ENCODE measurements around the gene ATP11A.

DNA sequence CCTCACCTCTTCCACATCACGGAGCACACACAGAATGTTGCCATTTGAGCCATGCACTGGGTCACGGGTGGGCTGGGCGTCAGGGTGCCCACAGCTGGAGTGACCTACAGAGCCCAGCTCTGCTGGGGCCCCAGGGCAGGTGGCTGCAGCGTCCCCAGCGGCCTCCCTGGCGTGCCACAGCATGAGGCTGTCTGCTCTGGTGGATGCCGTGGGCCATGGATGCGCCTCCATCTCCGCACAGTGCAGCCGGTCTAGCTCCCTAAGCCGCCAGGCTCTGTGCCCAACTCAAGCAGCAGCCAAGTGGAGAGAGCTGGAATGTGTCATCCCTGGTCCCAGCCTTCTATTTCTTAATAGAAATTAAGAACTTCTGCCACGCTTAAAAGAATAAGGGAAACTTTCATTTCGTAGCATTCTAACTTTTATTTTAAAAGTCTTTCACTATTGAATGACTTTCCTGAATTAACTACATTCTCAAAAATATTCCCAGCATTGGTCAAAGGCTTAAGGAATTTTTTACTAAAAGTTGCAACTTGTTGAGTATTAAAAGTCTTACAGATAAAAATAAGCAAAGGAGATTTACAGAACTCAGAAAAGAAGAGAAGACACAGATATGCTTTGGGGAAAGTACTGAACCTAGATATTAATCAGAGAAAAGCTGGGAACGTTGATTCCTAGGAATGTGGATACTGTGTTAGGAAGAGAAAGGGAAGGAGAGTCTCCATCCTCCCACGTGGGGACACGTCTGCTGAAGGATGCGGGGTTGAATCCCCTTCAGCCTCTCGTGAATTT lies 59.3 kb downstream of the ATP11A start:
- TF ChIP-seq CTCF (IDR thresholded peaks at IDR 0.05; ENCODE audit: low read length) (no peak), EZH2 (optimal IDR thresholded peaks at IDR 0.05; ENCODE audit: low read depth, low read length) (no peak)
